ENCODE results near the gene ZBTB26. TPM values are rescaled to one million over a fixed set of nuclear protein-coding genes. Genes with fewer than 3 reads are reported as not detected.

Gene ZBTB26
- total RNA-seq, 1 donor from 2014 or later, result 8.4 TPM

- intact Hi-C loops (cut with micrococcal nuclease), result loop anchor here (1.0 to 10.0 kb wide), 7 partner anchors 29 to 1473 kb away; partner anchors contain the start of genes PDCL, PSMB7 and ZBTB6
- Mint-ChIP-seq H3K9me3 (no peaks in the 10 kb centered on the region), H3K4me1 (peaks cover 29% of the 10 kb centered on the region), H3K4me3 (peak overlapping the region; percentile 99), H3K27ac (peak overlapping the region; percentile 90), H3K36me3 (ENCODE audit: low read depth) (peaks cover 17% of the 10 kb centered on the region), H3K27me3 (no peaks in the 10 kb centered on the region)
- DNase-seq, result no peak
These were observed 10.4 kb upstream of the ZBTB26 start for GRCh38 chr9:122941582-122942234.

GRCh38 chr9:122940749-122941581 is 9.7 kb upstream of the ZBTB26 start, which contains the start of gene RABGAP1:
Gene RABGAP1, plus strand, starts transcription at chr9:122941020. Its CDS starts 16,040 bp downstream, at chr9:122957060.
- peak within 1 kb of the TSS; percentile 90 for H3K27ac Mint-ChIP-seq
- H3K4me1 Mint-ChIP-seq, result peaks cover 31% of the 10 kb centered on the region
- H3K36me3 Mint-ChIP-seq (ENCODE audit: low read depth), result peaks cover 19% of the 10 kb centered on the region
- peak; percentile 99 for DNase-seq
- H3K9me3 Mint-ChIP-seq, result no peaks in the 10 kb centered on the region
- intact Hi-C loops (cut with micrococcal nuclease), result loop anchor here (1.0 to 10.0 kb wide), 9 partner anchors 9 to 1474 kb away; partner anchors contain the start of genes PDCL, PSMB7, RC3H2 and ZBTB6
- H3K4me3 Mint-ChIP-seq, result peak within 1 kb of the TSS; percentile 99
- no peaks in the 10 kb centered on the region for H3K27me3 Mint-ChIP-seq

GRCh38 chr9:122940454-122940748 is 9.1 kb upstream of the ZBTB26 start:
- Mint-ChIP-seq H3K9me3 (no peaks in the 10 kb centered on the region), H3K27me3 (no peaks in the 10 kb centered on the region), H3K36me3 (ENCODE audit: low read depth) (peaks cover 18% of the 10 kb centered on the region), H3K4me1 (peaks cover 26% of the 10 kb centered on the region), H3K27ac (peak overlapping the region; percentile 89), H3K4me3 (peak overlapping the region; percentile 99)
- no peak for DNase-seq
- intact Hi-C loops (cut with micrococcal nuclease), result loop anchor here (1.0 to 10.0 kb wide), 8 partner anchors 8 to 1474 kb away; partner anchors contain the start of genes PSMB7, RC3H2 and ZBTB6

GRCh38 chr9:122939601-122940000 is 8.3 kb upstream of the ZBTB26 start:
- H3K4me3 Mint-ChIP-seq, result peak overlapping the region; percentile 50
- no peaks in the 10 kb centered on the region for H3K27me3 Mint-ChIP-seq
- no peak overlapping the region for H3K27ac Mint-ChIP-seq
- H3K9me3 Mint-ChIP-seq, result no peaks in the 10 kb centered on the region
- H3K36me3 Mint-ChIP-seq (ENCODE audit: low read depth), result peaks cover 15% of the 10 kb centered on the region
- peaks cover 22% of the 10 kb centered on the region for H3K4me1 Mint-ChIP-seq
- no peak for DNase-seq
- intact Hi-C loops (cut with micrococcal nuclease), result no loop called here

GRCh38 chr9:122936883-122937282 is 5.6 kb upstream of the ZBTB26 start:
- Mint-ChIP-seq H3K36me3 (ENCODE audit: low read depth) (peaks cover 17% of the 10 kb centered on the region), H3K4me1 (peaks cover 24% of the 10 kb centered on the region), H3K4me3 (no peak overlapping the region), H3K27ac (no peak overlapping the region), H3K27me3 (no peaks in the 10 kb centered on the region), H3K9me3 (no peaks in the 10 kb centered on the region)
- no peak for DNase-seq
- intact Hi-C loops (cut with micrococcal nuclease), result no loop called here

GRCh38 chr9:122936464-122936863 is 5.2 kb upstream of the ZBTB26 start:
- no peaks in the 10 kb centered on the region for H3K27me3 Mint-ChIP-seq
- intact Hi-C loops (cut with micrococcal nuclease), result no loop called here

GRCh38 chr9:122930541-122931225 is 629 bp downstream of the ZBTB26 start:
- Mint-ChIP-seq H3K4me3 (no peak overlapping the region), H3K9me3 (no peaks in the 10 kb centered on the region), H3K27ac (no peak overlapping the region), H3K4me1 (peaks cover 8% of the 10 kb centered on the region), H3K36me3 (ENCODE audit: low read depth) (peaks cover 5% of the 10 kb centered on the region), H3K27me3 (no peaks in the 10 kb centered on the region)
- intact Hi-C loops (cut with micrococcal nuclease), result loop anchor here (1.0 kb wide), 3 partner anchors 17 to 102 kb away; partner anchors contain the start of genes PDCL, RC3H2 and ZBTB6
- DNase-seq, result no peak

More at GRCh38 chr9:122936464-122936863, 5.2 kb upstream of the ZBTB26 start:
- peaks cover 18% of the 10 kb centered on the region for H3K36me3 Mint-ChIP-seq (ENCODE audit: low read depth)
- H3K9me3 Mint-ChIP-seq, result no peaks in the 10 kb centered on the region
- H3K4me1 Mint-ChIP-seq, result peaks cover 20% of the 10 kb centered on the region
- DNase-seq, result no peak
- no peak overlapping the region for H3K27ac Mint-ChIP-seq
- no peak overlapping the region for H3K4me3 Mint-ChIP-seq

GRCh38 chr9:122929796-122930354 is 1.4 kb downstream of the ZBTB26 start:
- no peaks in the 10 kb centered on the region for H3K27me3 Mint-ChIP-seq
- peaks cover 8% of the 10 kb centered on the region for H3K4me1 Mint-ChIP-seq
- DNase-seq, result no peak
- no peak overlapping the region for H3K27ac Mint-ChIP-seq
- peaks cover 3% of the 10 kb centered on the region for H3K36me3 Mint-ChIP-seq (ENCODE audit: low read depth)
- intact Hi-C loops (cut with micrococcal nuclease), result no loop called here
- H3K9me3 Mint-ChIP-seq, result no peaks in the 10 kb centered on the region
- H3K4me3 Mint-ChIP-seq, result no peak overlapping the region

GRCh38 chr9:122923947-122924346 is 7.4 kb downstream of the ZBTB26 start:
- Mint-ChIP-seq H3K36me3 (ENCODE audit: low read depth) (peaks cover 20% of the 10 kb centered on the region), H3K27ac (no peak overlapping the region), H3K4me1 (peaks cover 4% of the 10 kb centered on the region), H3K4me3 (no peak overlapping the region), H3K9me3 (no peaks in the 10 kb centered on the region), H3K27me3 (no peaks in the 10 kb centered on the region)
- intact Hi-C loops (cut with micrococcal nuclease), result no loop called here
- DNase-seq, result no peak

GRCh38 chr9:122922713-122923112 is 8.6 kb downstream of the ZBTB26 start:
- DNase-seq, result no peak
- intact Hi-C loops (cut with micrococcal nuclease), result no loop called here
- Mint-ChIP-seq H3K9me3 (no peaks in the 10 kb centered on the region), H3K4me1 (peaks cover 4% of the 10 kb centered on the region), H3K27me3 (no peaks in the 10 kb centered on the region), H3K27ac (no peak overlapping the region), H3K36me3 (ENCODE audit: low read depth) (peaks cover 26% of the 10 kb centered on the region), H3K4me3 (no peak overlapping the region)

- peaks cover 26% of the 10 kb centered on the region for H3K36me3 Mint-ChIP-seq (ENCODE audit: low read depth)
- no peak overlapping the region for H3K27ac Mint-ChIP-seq
- H3K4me3 Mint-ChIP-seq, result no peak overlapping the region
- peaks cover 2% of the 10 kb centered on the region for H3K4me1 Mint-ChIP-seq
- H3K9me3 Mint-ChIP-seq, result no peaks in the 10 kb centered on the region
- intact Hi-C loops (cut with micrococcal nuclease), result no loop called here
- DNase-seq, result no peak
- no peaks in the 10 kb centered on the region for H3K27me3 Mint-ChIP-seq
These were observed 13.0 kb downstream of the ZBTB26 start for GRCh38 chr9:122918310-122918709.

GRCh38 chr9:122912964-122913673 is 18.2 kb downstream of the ZBTB26 start, which contains the start of gene ZBTB6:
Gene ZBTB6, minus strand, starts transcription at chr9:122913323. Its CDS starts 1,251 bp downstream, at chr9:122912072.
- Mint-ChIP-seq H3K27me3 (no peaks in the 10 kb centered on the region), H3K4me1 (peaks cover 17% of the 10 kb centered on the region), H3K4me3 (peak within 1 kb of the TSS; percentile 91), H3K27ac (peak within 1 kb of the TSS; percentile 97), H3K36me3 (ENCODE audit: low read depth) (peaks cover 23% of the 10 kb centered on the region), H3K9me3 (no peaks in the 10 kb centered on the region)
- DNase-seq, result peak; percentile 91
- intact Hi-C loops (cut with micrococcal nuclease), result loop anchor here (1.0 to 2.0 kb wide), 4 partner anchors 8 to 78 kb away; partner anchors contain the start of genes RABGAP1, RC3H2 and ZBTB26

GRCh38 chr9:122912671-122912963 is 18.7 kb downstream of the ZBTB26 start:
- Mint-ChIP-seq H3K4me3 (peak overlapping the region; percentile 91), H3K4me1 (peaks cover 19% of the 10 kb centered on the region), H3K36me3 (ENCODE audit: low read depth) (peaks cover 24% of the 10 kb centered on the region), H3K27me3 (no peaks in the 10 kb centered on the region), H3K27ac (peak overlapping the region; percentile 97), H3K9me3 (no peaks in the 10 kb centered on the region)
- intact Hi-C loops (cut with micrococcal nuclease), result loop anchor here (2.0 kb wide), 2 partner anchors 28 to 78 kb away; partner anchors contain the start of gene RABGAP1
- no peak for DNase-seq
